ENCODE measurements around the gene ZNF573. TPM values are rescaled to one million over a fixed set of nuclear protein-coding genes. Genes with fewer than 3 reads are reported as not detected.
"Not testable (repeated sequence)": the region's sequence is repeated elsewhere in the genome, so short reads cannot be mapped to it uniquely, and the experiment has no call there.

Gene ZNF573
- total RNA-seq, 4 donors from 2014 or later: 4.4 to 17.5 (median 5.5) TPM

- no peak for TF ChIP-seq CTCF (IDR thresholded peaks at IDR 0.05)
- DNase-seq (ENCODE audit: low spot score): no peak
- ATAC-seq (ENCODE audit: low FRiP score): no peak
Observed at GRCh38 chr19:37790244-37790925, 11.0 kb upstream of the ZNF573 start.

GRCh38 chr19:37778613-37779126 lies 716 bp downstream of the ZNF573 start:
- TF ChIP-seq CTCF (IDR thresholded peaks at IDR 0.05): no peak
- DNase-seq (ENCODE audit: low spot score): no peak
- ATAC-seq (ENCODE audit: low FRiP score): no peak

GRCh38 chr19:37770985-37771384 lies 8.4 kb downstream of the ZNF573 start:
- DNase-seq (ENCODE audit: low spot score) (no peak), ATAC-seq (ENCODE audit: low FRiP score) (no peak)
- no peak for TF ChIP-seq CTCF (IDR thresholded peaks at IDR 0.05)

GRCh38 chr19:37763488-37763887 lies 15.9 kb downstream of the ZNF573 start:
- no peak for TF ChIP-seq CTCF (IDR thresholded peaks at IDR 0.05)
- ATAC-seq (ENCODE audit: low FRiP score) (no peak), DNase-seq (ENCODE audit: low spot score) (no peak)

- not testable (repeated sequence) for ATAC-seq (ENCODE audit: low FRiP score); DNase-seq (ENCODE audit: low spot score)
Observed at GRCh38 chr19:37757683-37758082, 21.7 kb downstream of the ZNF573 start.

GRCh38 chr19:37738371-37738770 lies 41.0 kb downstream of the ZNF573 start:
- no peak for ATAC-seq (ENCODE audit: low FRiP score)
- TF ChIP-seq CTCF (IDR thresholded peaks at IDR 0.05): no peak
- DNase-seq (ENCODE audit: low spot score): no peak

- no peak for TF ChIP-seq CTCF (IDR thresholded peaks at IDR 0.05)
- no peak for ATAC-seq (ENCODE audit: low FRiP score)
Observed at GRCh38 chr19:37725181-37725580, 54.2 kb downstream of the ZNF573 start.

More at GRCh38 chr19:37725181-37725580, 54.2 kb downstream of the ZNF573 start:
- no peak for DNase-seq (ENCODE audit: low spot score)
